HG03520 (cell line): ENCODE data around the gene CXCL11.
"Not testable (repeated sequence)": the region's sequence is repeated elsewhere in the genome, so short reads cannot be mapped to it uniquely, and the experiment has no call there.

Experiments used
- ATAC-seq: cut with Tn5 transposase; IDR thresholded peaks from one replicate; pipeline ENCODE4 v1.9.1; 2021; ENCODE audit warnings: mild to moderate bottlenecking, moderate library complexity; ENCODE audit not compliant: unreplicated experiment

The CXCL11 gene

GRCh38 chr4:76003035-76003434, 32.8 kb downstream of the CXCL11 start:
- no peak for ATAC-seq

- ATAC-seq = no peak
These were observed 33.7 kb downstream of the CXCL11 start for GRCh38 chr4:76002176-76002575.

GRCh38 chr4:76001700-76002099, 34.2 kb downstream of the CXCL11 start:
- ATAC-seq = no peak

- no peak for ATAC-seq
These were observed 35.6 kb downstream of the CXCL11 start for GRCh38 chr4:76000279-76000678.

- not testable (repeated sequence) for ATAC-seq
These were observed 37.2 kb downstream of the CXCL11 start for GRCh38 chr4:75998525-75999147.

GRCh38 chr4:75997946-75998345, 37.9 kb downstream of the CXCL11 start:
- ATAC-seq = no peak

- no peak for ATAC-seq
These were observed 38.8 kb downstream of the CXCL11 start for GRCh38 chr4:75997081-75997480.

GRCh38 chr4:75995727-75996126, 40.1 kb downstream of the CXCL11 start:
- no peak for ATAC-seq

GRCh38 chr4:75992462-75992861, 43.4 kb downstream of the CXCL11 start:
- ATAC-seq = no peak

GRCh38 chr4:75989846-75990528, 45.9 kb downstream of the CXCL11 start:
- ATAC-seq = no peak

- ATAC-seq = no peak
These were observed 50.8 kb downstream of the CXCL11 start for GRCh38 chr4:75985116-75985515.
